HL-60/S4 treated with retinoic acid at 250 ng/mL for 4 days and 3 days (cell line): ENCODE results near the gene OSCAR.

Experiments used
- in situ Hi-C: fragments of 300-500 bp; cut with MboI; formaldehyde crosslinking; loops from 2 replicates; pipeline ENCODE4 v1.7.0; 2022; ENCODE audit warnings: low sequenced_read_pairs

The OSCAR gene

DNA sequence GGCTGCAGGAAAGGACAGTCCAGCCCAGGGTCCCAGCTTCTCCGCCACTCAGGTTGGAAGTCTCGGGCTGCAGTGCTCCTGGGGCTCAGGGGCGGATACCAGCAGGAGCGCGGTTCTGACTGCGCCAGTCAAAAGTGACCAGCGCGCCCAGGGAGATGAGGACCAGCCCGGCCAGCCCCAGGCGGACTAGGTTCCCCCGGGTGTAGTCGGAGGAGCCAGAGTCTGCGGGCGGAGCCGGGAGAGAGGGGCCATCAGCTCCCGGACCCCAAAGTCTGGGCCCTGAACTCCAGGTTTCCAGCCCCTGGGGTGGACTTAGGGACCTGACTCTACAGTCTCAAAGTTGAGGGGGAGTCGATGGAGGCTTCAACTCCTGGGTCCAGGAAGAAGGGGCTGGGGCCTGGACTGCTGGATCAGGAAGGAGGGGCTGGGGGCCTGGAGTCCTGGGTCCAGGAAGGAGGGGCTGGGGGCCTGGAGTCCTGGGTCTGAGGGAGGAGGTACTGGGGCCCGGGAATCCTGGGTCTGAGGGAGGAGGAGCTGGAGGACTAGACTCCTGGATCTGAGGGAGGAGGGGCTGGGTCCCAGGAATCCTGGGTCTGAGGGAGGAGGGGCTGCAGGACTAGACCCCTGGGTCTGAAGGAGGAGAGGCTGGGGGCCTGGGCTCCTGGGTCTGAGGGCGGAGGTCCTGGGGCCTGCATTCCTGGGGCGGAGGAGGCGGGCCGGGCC lies 5.3 kb downstream of the OSCAR start:
- in situ Hi-C loops = no loop called here

DNA sequence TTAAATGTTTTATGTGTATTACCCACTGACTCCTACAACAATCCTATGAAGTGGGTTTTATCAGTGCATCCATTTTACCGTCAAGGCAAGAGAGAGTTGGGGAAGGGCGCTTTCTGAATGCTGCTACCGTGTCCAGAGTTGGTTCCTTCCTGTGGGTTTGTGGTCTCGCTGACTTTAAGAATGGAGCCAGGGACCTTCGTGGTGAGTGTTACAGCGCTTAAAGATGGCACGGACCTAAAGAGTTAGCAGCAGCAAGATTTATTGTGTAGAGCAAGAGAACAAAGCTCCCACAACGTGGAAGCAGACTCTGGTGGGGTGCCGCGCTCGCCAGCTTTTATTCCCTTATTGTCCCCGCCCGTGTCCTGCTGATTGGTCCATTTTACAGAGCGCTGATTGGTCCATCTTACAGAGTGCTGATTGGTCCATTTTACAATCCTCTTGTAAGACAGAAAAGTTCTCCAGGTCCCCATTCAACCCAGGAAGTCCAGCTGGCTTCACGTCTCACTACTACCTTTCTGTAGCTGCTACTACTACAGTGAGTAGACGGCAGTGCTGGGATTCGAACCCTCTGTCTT lies 6.1 kb downstream of the OSCAR start:
- in situ Hi-C loops = no loop called here

DNA sequence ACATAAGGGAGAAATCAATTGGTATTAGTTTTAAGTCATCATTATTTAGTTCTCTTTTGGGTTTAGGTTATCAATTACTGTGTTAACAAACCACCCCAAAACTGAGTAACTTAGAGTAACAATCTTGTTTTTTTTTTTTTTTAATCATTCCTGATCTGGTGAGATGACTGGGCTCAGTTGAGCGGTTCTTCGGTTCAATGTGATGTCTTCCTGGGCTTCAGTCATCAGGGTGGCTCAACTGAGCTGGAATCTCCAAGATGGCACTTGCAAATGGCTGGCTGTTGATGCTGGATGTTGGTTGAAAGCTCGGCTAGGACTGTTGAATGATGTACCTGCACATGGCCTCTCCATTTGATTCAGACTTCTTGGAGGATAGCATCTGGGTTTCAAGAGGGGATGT lies 16.2 kb downstream of the OSCAR start:
- in situ Hi-C loops = no loop called here

DNA sequence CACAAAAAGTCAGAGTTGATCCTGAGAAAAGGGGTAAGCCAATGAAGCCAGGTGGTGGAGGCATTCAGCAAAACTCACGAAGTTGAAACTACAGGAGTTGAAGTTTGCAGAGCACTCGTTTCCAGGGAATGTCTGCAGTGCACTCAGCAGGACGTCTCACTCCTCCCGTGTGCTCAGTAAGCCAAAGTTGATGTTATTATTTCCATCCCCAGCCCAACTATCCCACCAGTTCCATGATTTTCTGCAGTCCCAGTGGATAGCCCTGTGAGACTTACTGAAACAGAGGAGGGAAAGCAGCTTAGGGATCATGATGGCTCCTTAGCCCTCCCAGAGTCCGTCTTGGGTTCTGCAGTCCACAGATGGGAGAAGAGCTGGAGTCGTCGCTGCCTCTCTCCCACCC lies 19.6 kb downstream of the OSCAR start, which contains the start of gene TARM1:
TARM1 (minus strand) TSS at position 334 of the 400 bp plus-strand sequence; CDS start at position 309, 25 bp downstream.
- in situ Hi-C loops = no loop called here

DNA sequence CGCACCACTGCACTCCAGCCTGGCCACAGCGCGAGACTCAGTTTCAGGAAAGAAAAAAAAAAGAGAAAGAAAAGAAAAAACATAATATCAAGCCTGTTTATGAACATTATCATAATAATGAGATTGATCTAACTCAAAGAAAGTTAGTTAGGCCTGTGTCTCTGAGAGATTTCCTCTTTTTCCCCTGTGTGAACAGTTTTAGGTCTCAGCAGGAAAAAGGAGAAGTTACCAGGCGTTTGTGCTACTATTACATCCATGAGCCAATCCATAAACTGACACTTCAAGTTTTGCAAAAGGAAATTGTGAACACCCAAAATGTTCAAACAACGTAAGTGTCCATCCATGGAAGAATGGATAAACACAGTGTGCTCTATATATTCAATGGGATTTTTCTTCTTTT lies 23.3 kb downstream of the OSCAR start:
- in situ Hi-C loops = no loop called here

DNA sequence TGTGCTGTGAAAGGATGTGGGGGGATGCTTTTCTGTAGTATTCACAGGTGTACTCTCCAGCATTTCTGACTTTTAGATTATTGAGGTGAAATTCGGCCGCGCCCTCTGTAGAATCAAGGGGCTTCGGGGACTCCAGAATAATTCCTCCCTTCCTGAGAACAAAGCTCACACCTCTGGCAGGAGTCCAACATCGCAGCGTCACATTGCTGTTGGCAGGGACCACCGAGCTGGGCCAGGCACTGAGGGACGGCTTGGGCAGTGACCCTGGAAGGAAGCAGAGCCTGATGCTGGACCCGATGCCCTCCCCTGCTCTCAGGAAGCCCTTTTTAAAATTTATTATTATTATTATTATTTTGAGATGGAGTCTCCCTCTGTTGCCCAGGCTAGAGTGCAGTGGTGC lies 25.8 kb downstream of the OSCAR start:
- in situ Hi-C loops = no loop called here

DNA sequence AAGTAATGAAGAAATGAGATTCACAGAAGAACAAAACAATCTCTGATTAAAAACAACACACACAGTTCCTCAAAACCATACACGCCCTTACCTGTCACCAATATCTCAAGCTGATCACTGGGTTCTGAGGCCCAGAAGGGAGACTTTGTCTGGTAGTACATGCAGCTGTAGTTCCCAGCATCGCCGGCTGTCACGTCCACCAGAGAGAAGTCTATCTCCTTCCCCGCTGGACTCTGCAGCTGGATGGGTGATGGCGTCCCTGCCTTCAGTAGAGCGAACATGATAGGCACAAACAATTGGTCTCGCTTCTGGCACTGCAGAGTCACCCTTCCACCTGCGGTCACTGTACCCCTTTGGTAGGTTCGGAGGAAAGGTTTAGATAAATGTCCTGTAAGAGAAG lies 26.8 kb downstream of the OSCAR start:
- in situ Hi-C loops = no loop called here

DNA sequence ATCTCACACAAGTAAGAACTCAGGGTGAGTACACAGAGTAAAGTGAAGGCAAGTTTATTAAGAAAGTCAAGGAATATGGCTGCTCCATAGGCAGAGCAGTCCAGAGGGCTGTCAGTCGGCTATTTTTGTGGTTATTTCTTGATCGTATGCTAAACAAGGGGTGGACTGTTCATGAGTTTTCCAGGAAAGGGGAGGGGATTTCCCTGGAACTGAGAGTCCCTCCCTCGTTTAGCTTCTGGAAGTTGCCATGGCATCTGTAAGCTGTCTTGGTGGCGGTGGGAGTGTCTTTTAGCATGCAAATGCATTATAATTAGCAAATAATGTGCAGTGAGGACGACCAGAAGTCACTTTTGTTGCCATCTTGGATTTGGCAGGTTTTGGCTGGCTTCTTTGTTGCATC lies 31.1 kb downstream of the OSCAR start:
- in situ Hi-C loops = no loop called here

DNA sequence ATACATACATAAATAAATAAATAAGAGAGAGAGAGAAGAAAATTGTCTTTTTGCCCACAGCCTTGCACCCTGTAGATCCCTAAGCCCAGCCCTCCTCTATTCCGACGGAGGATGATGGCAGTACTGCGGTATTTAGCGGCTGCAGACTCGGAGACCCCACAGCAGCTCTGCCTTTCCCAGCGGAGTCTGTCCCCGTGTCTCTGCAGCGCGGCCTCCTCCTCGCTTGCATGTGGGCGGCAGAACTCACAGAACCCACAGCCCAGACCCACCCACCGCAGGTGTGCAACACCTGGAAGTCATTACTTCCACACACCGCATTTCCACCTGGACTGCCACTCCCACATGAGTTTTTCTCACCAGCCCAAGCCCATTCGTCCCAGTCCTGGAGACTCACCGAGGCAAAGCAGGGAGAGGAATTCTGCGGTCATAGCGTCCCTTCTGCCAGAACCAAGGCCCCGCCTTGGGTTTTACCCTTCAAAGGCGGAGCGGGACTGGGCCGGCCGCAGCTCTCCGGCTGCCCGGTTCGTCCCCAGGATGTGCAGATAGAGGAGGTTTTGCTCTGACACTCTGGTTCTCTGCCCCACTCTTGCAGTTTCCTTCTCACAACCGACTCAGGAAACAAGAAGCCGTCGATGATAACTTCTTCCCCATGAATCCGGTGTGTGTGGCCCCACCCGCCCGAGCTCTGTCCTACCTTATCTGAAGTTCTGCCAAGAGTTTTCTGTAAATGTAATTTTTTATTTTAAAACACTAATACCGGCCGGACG lies 37.1 kb downstream of the OSCAR start, which contains the start of gene VSTM1:
VSTM1 (minus strand) TSS at position 548 of the 767 bp plus-strand sequence; CDS start at position 428, 120 bp downstream.
- in situ Hi-C loops = no loop called here

DNA sequence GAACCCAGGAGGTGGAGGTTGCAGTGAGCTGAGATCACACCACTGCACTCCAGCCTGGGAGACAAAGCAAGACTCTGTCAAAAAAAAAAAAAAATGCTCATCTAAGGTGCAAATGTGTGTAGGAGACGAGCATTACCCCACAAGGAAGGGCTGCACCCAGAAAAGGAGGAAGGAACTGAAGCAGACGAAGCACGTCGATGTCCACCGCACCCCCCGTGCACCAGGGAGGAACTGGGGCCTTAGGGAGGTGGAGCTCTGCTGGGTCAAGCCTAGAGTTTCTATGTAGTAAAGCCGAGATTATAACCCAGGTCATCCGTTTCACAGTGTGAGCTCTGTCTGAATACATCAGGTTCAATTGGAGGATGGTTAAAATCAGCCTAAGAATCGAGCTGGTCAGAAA lies 38.0 kb downstream of the OSCAR start:
- in situ Hi-C loops = no loop called here

DNA sequence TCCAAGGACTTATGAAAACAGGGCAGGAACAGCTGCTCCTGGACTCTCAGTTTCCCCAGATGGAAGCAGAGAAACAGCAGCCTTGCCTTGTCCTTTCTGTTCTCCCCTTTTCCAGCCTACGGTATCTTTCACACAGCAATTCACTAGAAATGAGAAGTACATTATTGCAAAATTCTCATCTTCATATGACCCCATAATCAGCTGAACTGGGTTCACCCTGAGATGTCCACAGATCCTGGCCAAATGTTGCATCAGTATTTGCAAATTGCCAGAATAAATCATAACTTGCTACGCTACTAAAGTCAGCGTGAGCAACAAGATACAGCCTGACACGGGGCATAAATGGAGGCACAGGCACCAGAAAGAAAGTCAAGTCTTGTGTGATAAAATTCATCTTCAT lies 53.0 kb downstream of the OSCAR start:
- in situ Hi-C loops = no loop called here

DNA sequence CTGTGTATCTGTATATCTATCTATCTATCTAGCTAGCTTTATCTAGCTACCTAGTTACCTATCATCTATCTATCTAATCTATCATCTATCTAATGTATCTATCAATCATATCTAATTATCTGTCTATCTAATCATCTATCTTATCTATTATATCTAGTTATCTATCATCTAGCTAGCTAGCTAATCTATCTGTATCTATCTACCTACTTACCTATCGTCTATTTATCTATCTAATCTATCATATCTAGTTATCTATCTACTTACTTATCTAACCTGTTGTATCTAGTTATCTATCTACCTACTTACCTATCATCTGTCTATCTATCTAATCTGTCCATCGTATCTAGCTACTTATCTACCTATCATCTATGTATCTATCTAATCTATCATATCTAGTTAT lies 54.8 kb downstream of the OSCAR start:
- in situ Hi-C loops = no loop called here
